HepG2 (cell line): ENCODE measurements around the gene DIP2C.

Experiments
- CEBPB ChIP-seq: IDR thresholded peaks from 2 replicates; pipeline ENCODE4 v1.6.1; 2011; ENCODE audit warnings: low read depth, low read length, improper control_type of control experiment, borderline replicate concordance
- IKZF1 ChIP-seq: fragments of 450-650 bp; IDR thresholded peaks from 2 replicates; pipeline ENCODE4 v1.7.1; 2016
- MAFK ChIP-seq, 2 experiments: IDR thresholded peaks in 1 of 2; conservative IDR thresholded peaks in 1 of 2; 2 replicates each; pipeline ENCODE4 v1.6.1; 2011; ENCODE audit warnings: improper control_type of control experiment in 2 of 2, low read length in 2 of 2
- MAZ ChIP-seq, 2 experiments: sonication (generic) in 1 of 2; formaldehyde crosslinking in 1 of 2; IDR thresholded peaks; 2 replicates each; pipeline versions ENCODE4 v1.5.0 to v1.6.1; 2012 to 2020; ENCODE audit warnings: low read depth in 2 of 2, mild to moderate bottlenecking in 2 of 2, borderline replicate concordance in 1 of 2, improper control_type of control experiment in 1 of 2, low read length in 1 of 2, missing genetic modification reagents in 1 of 2, moderate library complexity in 1 of 2
- MED13 ChIP-seq: sonication (generic); formaldehyde crosslinking; IDR thresholded peaks from 2 replicates; pipeline ENCODE4 v1.5.0; 2020; ENCODE audit warnings: missing genetic modification reagents
- MYC ChIP-seq: sonication (generic); formaldehyde crosslinking; IDR thresholded peaks from 2 replicates; pipeline ENCODE4 v1.9.0; 2021; ENCODE audit warnings: missing genetic modification reagents, borderline replicate concordance
- RAD21 ChIP-seq: fragments of 450-650 bp; formaldehyde crosslinking; IDR thresholded peaks from 2 replicates; pipeline ENCODE4 v1.5.0; 2020; ENCODE audit warnings: mild to moderate bottlenecking
- RNF2 ChIP-seq: fragments of 450-650 bp; conservative IDR thresholded peaks from 2 replicates; pipeline ENCODE4 v1.6.1; 2016; ENCODE audit warnings: low read depth
- ZNF839 ChIP-seq: sonication (generic); formaldehyde crosslinking; IDR thresholded peaks from 2 replicates; pipeline ENCODE4 v1.4.0; 2020; ENCODE audit warnings: missing genetic modification reagents, mild to moderate bottlenecking, borderline replicate concordance
- ZSCAN29 ChIP-seq: sonication (generic); formaldehyde crosslinking; conservative IDR thresholded peaks from 2 replicates; pipeline ENCODE4 v1.4.0; 2020; ENCODE audit warnings: mild to moderate bottlenecking, missing genetic modification reagents

- TF ChIP-seq CEBPB (no peak), MYC (CRISPR knock-in tag) (no peak), ZSCAN29 (CRISPR knock-in tag) (no peak), RAD21 (CRISPR knock-in tag) (no peak), MAZ (IDR thresholded peaks at IDR 0.05; ENCODE audit: borderline replicate concordance, low read depth, low read length) (no peak), MAZ (CRISPR knock-in tag; IDR thresholded peaks at IDR 0.05; ENCODE audit: low read depth) (no peak), RNF2 (no peak), MAFK (conservative IDR thresholded peaks at IDR 0.05 in 1 of 2, IDR thresholded peaks at IDR 0.05 in 1 of 2; ENCODE audit: low read length in 2 of 2) (no peak), ZNF839 (CRISPR knock-in tag) (no peak), MED13 (CRISPR knock-in tag) (no peak), IKZF1 (no peak)
Observed at GRCh38 chr10:630581-631073, 58.8 kb downstream of the DIP2C start.
